C4-2B (cell line): ENCODE measurements around the gene ZMIZ2.

Experiments used
- ZFX ChIP-seq: fragments of 450-650 bp; IDR thresholded peaks from 2 replicates; pipeline ENCODE4 v1.6.1; 2017
- TF ChIP-seq, protein P1 (sequence below): fragments of 450-650 bp; conservative IDR thresholded peaks from 2 replicates; pipeline ENCODE4 v1.5.1; 2017; ENCODE audit warnings: mild to moderate bottlenecking

DNA sequence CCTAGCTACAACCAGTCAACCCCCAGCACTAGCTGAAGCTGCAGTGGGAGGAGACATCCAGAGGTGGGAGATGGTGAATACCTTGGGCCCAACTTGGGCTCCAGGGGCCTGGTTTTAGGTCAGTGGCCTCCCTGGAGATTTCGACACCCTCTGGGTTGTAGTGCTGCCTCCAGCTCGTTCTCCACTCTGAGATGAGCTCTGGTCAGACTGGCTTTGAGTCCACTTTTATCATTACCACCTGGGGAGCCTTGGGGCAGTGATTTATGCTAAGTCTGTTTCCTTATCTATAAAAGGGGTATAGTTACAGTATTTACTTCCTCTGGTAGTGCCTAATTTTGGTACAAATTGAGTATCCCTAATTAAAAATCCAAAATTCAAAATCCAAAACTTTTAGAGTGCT lies 70.6 kb downstream of the ZMIZ2 start:
- TF ChIP-seq, protein P1, sequence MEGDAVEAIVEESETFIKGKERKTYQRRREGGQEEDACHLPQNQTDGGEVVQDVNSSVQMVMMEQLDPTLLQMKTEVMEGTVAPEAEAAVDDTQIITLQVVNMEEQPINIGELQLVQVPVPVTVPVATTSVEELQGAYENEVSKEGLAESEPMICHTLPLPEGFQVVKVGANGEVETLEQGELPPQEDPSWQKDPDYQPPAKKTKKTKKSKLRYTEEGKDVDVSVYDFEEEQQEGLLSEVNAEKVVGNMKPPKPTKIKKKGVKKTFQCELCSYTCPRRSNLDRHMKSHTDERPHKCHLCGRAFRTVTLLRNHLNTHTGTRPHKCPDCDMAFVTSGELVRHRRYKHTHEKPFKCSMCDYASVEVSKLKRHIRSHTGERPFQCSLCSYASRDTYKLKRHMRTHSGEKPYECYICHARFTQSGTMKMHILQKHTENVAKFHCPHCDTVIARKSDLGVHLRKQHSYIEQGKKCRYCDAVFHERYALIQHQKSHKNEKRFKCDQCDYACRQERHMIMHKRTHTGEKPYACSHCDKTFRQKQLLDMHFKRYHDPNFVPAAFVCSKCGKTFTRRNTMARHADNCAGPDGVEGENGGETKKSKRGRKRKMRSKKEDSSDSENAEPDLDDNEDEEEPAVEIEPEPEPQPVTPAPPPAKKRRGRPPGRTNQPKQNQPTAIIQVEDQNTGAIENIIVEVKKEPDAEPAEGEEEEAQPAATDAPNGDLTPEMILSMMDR: no peak
- no peak for TF ChIP-seq ZFX
